DMS79 treated with DMSO at 0.1 percent for 48 hours (cell line): ENCODE measurements around the gene MMP23B.

Source experiments
- DNase-seq: peaks from one replicate; lab custom pipeline; 2025; lab: John Stamatoyannopoulos, UW

MMP23B gene

GRCh38 chr1:1602968-1603506, 28.9 kb upstream of the MMP23B start:
- no peak for DNase-seq

GRCh38 chr1:1603671-1604373, 28.2 kb upstream of the MMP23B start:
- DNase-seq: no peak

GRCh38 chr1:1604374-1605033, 27.5 kb upstream of the MMP23B start:
- no peak for DNase-seq

DNA sequence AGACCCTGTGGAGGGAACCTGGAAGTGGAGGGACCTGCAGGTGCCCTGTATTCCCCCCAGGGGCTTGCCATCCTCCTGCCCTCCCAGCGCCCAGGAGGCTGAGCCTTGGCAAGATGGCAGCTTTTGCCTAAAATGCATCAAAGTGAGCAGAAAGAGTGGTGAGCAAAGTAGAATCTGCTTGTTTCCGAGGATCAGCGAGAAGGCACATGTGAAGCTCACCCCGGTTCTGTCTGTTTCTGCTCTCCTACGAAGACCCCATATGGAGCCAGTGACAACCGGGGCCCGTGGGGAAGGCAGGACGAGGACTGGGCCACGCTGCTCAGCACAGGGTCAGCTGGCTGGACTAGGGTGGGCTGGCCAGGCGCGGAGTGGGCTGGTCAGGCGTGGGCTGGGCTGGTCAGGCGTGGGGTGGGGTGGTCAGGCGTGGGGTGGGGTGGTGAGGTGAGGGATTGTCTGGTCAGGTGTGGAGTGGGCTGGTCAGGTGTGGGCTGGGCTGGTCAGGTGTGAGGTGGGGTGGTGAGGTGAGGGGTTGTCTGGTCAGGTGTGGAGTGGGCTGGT, 26.9 kb upstream of the MMP23B start:
- no peak for DNase-seq

DNA sequence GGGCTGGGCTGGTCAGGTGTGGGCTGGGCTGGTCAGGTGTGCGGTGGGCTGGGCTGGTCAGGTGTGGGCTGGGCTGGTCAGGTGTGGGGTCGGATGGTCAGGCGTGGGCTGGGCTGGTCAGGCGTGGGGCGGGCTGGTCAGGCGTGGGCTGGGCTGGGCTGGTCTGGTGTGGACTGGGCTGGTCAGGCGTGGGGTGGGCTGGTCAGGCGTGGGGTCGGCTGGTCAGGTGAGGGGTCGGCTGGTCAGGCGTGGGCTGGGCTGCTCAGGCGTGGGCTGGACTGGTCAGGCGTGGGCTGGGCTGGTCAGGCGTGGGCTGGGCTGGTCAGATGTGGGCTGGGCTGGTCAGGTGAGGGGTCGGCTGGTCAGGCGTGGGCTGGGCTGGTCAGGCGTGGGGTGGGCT, 26.2 kb upstream of the MMP23B start:
- DNase-seq: no peak

- no peak for DNase-seq
Measured at GRCh38 chr1:1606232-1606631, 25.7 kb upstream of the MMP23B start.

DNA sequence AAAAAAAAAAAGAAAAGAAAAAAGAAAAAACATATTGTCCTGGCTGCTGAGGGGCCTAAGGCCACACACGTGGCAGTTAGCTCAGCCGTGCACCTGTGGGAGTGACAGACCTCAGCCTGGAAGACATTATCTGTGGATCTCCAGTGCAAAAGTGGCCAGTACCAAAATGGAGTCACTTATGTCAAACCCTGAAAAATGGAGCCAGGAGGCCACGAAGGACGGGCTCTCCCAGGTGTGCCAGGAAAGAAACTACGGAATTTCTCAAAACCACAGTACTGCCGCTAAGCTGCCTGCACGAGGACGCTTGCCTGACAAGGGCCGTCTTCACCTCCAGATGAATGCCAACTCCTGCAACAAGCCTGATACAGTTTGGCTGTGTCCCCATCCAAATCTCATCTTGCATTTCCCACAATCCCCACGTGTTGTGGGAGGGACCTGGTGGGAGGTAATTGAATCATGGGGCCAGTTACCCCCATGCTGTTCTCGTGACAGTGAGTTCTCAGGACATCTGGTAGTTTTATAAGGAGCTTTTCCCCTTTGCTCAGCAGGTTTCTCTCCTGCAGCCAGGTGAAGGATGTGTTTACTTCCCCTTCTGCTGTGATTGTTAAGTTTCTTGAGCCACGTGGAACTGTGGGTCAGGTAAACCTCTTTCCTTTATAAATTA, 22.0 kb upstream of the MMP23B start:
- DNase-seq: no peak

- no peak for DNase-seq
Measured at GRCh38 chr1:1610796-1611195, 21.2 kb upstream of the MMP23B start.

DNA sequence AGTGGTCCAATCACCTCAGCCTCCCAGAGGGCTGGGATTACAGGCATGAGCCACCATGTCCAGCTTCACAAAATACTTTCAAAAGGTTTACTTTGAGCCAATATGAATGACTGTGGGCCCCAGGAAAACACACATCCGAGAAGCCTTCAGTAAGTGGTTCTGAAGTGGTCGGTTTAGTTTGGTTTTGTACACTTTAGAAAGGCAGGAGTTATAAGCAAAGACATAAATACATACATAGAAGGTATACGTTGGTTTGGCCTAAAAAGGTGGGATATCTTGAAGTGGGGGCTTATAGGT, 19.9 kb upstream of the MMP23B start:
- DNase-seq: no peak

- no peak for DNase-seq
Measured at GRCh38 chr1:1613509-1614082, 18.4 kb upstream of the MMP23B start.

- peak; percentile 39 for DNase-seq
Measured at GRCh38 chr1:1614204-1614953, 17.6 kb upstream of the MMP23B start.

GRCh38 chr1:1614954-1615255, 17.1 kb upstream of the MMP23B start:
- no peak for DNase-seq

DNA sequence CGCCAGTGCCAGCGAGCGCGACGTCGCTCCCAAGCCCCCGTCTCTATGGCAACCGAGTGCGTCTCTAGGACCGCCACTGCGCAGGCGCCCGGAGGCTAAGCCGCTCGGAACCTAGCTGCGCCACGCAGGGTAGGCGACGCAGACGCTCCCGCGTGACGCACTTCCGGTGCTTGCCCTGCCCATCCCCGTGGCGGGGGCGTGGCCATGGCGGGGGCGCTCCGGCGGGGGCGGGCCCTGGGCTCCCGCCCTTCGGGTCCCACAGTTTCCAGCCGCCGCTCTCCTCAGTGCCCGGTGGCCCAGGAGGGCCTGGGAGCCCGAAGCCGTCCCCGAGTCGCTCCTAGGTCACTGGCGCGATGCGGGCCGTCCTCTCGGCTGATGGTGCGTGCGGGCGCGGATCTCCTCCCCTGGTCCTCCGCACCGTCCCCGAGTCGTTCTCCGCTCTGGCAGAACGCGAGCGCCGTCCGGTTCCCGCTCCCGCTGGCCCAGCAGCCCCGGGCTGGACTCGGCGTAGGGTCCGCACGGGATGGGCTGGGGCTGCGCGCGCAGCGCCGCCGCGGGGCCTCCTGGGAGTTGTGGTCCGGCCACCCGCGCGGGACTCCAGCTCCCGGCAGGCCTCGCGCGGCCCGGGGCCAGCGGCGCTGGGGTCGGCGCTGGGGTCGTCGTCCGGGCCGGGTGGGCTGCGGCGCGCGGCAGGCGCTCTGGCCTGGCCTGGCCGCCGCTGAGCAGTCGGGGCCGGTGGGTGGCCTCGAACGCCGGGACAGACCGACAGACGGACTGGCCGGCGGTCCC, 16.5 kb upstream of the MMP23B start, which contains the start of gene MIB2:
TSS of gene MIB2 (plus strand) at position 245 of the 789 bp plus-strand sequence. CDS start 7,953 bp downstream, outside the sequence.
- peak; percentile 93 for DNase-seq

GRCh38 chr1:1616045-1616790, 15.8 kb upstream of the MMP23B start:
- DNase-seq: no peak

GRCh38 chr1:1616838-1617237, 15.1 kb upstream of the MMP23B start:
- no peak for DNase-seq

DNA sequence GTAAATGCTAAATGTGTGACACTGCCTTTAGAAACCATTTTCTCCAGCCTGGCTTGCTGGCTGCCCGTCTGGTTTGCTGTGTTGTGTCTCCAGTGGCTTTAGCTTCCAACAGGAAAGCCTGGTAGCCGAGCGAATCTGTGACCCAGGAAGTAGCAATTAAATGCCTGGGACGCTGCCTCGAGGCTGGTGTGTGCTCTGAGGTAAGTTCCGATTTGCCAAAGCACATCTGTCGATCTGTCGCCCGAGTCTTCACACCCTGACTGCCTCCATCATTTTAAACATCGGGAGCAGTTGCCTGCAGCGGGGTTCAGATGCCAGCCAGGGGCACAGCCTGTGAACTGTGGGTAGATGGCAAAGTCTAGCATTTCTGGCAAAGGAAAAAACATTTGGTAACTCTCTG, 14.5 kb upstream of the MMP23B start:
- no peak for DNase-seq

DNA sequence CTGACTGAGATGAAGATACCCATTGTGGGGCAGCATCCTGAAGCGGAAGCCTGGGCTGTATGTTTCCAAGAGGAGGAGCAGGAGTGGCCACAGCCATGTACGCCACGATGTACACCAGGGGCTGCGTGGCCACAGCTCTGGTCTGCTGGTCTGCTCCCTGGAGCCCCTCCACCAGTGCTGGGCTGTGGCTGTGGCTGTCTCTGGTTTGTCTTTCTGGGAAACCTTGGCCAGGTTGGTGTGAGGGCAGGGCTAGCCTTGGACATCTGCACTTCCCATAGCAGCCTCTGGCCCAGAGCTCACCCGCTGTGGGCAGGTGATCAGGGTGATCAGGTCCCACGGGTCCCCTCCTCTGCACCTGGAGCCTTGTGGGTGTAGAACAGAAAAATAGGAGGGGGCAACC, 14.0 kb upstream of the MMP23B start:
- DNase-seq: no peak

DNA sequence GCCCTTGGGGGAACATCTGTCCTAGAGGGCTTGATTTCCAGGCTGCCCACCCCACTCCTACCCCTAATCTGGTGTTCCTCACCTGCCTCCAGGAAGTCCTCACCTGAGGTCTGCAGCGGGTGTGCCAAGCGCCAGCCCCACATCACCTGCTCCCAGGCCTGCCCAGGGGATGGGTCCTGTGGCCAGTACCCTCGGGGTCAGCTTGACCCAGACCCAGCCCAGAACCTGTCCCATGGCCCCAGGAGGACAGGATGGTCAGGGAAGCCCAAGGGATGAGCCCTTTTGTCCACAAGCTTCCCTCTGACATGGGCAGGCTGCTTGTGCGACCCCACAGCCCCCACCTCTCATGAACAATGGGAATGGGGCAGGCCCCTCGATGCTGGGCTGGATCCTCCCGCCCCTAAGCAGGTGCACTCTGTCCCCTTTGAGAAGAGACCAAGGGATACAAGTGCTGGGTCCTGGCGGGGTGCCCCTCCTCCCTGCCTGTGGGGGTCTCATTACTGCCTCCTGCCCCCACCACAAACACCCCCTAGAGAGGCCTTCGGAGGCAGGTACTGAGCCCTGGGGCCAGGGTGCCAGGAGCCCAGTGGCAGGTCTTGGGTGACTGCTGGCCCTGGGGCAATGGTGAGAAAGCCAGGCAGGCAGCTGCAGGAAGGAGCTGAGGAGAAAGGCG, 13.4 kb upstream of the MMP23B start:
- no peak for DNase-seq

- DNase-seq: no peak
Measured at GRCh38 chr1:1619917-1620361, 12.0 kb upstream of the MMP23B start.
